MCF 10A (cell line): ENCODE data around the gene ZNF407. TPM values are rescaled to one million over a fixed set of nuclear protein-coding genes. Genes with fewer than 3 reads are reported as not detected.

Source experiments
- BruUV-seq: library from RNA; stranded (reverse); fragments of 400-500 nt; replicated peaks from 2 replicates; lab custom pipeline; 2021; lab: Mats Ljungman, UMichigan
- CTCF ChIA-PET: fragments of 300-600 bp; sonication (Branson Sonifier 250); formaldehyde crosslinking; extraction: SDS; loops from one replicate; lab custom pipeline; 2021; ENCODE audit warnings: antibody characterized with exemption, inconsistent platforms; lab: Yijun Ruan, JAX
- POLR2A ChIA-PET: fragments of 300-600, 350-650 bp; sonication (Branson Sonifier 250); formaldehyde crosslinking; extraction: SDS; loops from one replicate; lab custom pipeline; 2020; ENCODE audit warnings: antibody characterized with exemption, inconsistent platforms; lab: Yijun Ruan, JAX
- DNase-seq: peaks from one replicate; pipeline ENCODE4 v3.0.0-alpha.2; 2018; ENCODE audit not compliant: unreplicated experiment
- H3K27ac Mint-ChIP-seq: one replicate; pipeline ENCODE4 v1.8.0; 2022; ENCODE audit warnings: mild to moderate bottlenecking, low read depth, mixed read lengths; ENCODE audit not compliant: unreplicated experiment
- H3K27me3 Mint-ChIP-seq: one replicate; pipeline ENCODE4 v1.8.0; 2022; ENCODE audit warnings: mixed read lengths; ENCODE audit not compliant: insufficient read depth, unreplicated experiment
- H3K36me3 Mint-ChIP-seq: one replicate; pipeline ENCODE4 v1.8.0; 2022; ENCODE audit warnings: mild to moderate bottlenecking, moderate library complexity, mixed read lengths; ENCODE audit not compliant: insufficient read depth, unreplicated experiment
- H3K4me1 Mint-ChIP-seq: one replicate; pipeline ENCODE4 v1.8.0; 2022; ENCODE audit warnings: mixed read lengths; ENCODE audit not compliant: insufficient read depth, unreplicated experiment
- H3K4me3 Mint-ChIP-seq: one replicate; pipeline ENCODE4 v1.8.0; 2022; ENCODE audit warnings: mild to moderate bottlenecking, moderate library complexity, mixed read lengths; ENCODE audit not compliant: unreplicated experiment
- H3K9me3 Mint-ChIP-seq: one replicate; pipeline ENCODE4 v1.8.0; 2022; ENCODE audit warnings: mixed read lengths; ENCODE audit not compliant: unreplicated experiment
- CTCF ChIP-seq: fragments of 200-600 bp; IDR thresholded peaks from one replicate; pipeline ENCODE4 v1.8.0; 2022; ENCODE audit warnings: antibody characterized with exemption, mild to moderate bottlenecking; ENCODE audit not compliant: unreplicated experiment
- intact Hi-C: fragments of 100-400 bp; cut with micrococcal nuclease; formaldehyde crosslinking; loops from 2 replicates; pipeline ENCODE4 v1.14.1; 2022
- total RNA-seq: library from RNA; stranded (reverse); gene quantifications from 2 replicates; pipeline ENCODE4 v1.2.3, GENCODE V29; 2022

The ZNF407 gene
- total RNA-seq, 1 experiment from 2014 or later, result 9.5 TPM

GRCh38 chr18:74662622-74663021, 65.0 kb downstream of the ZNF407 start:
- H3K9me3 Mint-ChIP-seq, result no peaks in the 10 kb centered on the region

GRCh38 chr18:74665346-74665745, 67.7 kb downstream of the ZNF407 start:
- BruUV-seq, result no TSS peak
- no peak overlapping the region for H3K4me3 Mint-ChIP-seq
- H3K27me3 Mint-ChIP-seq, result no peaks in the 10 kb centered on the region
- no peaks in the 10 kb centered on the region for H3K36me3 Mint-ChIP-seq
- ChIA-PET POLR2A (no interaction called here), CTCF (interaction anchor here (2.7 kb wide), 1 partner anchor 12 kb away, joined by 10 read pairs; no protein-coding TSS in a partner anchor)
- H3K9me3 Mint-ChIP-seq, result no peaks in the 10 kb centered on the region
- no peak for TF ChIP-seq CTCF
- intact Hi-C loops, result no loop called here
- no peaks in the 10 kb centered on the region for H3K4me1 Mint-ChIP-seq
- DNase-seq, result no peak
- H3K27ac Mint-ChIP-seq, result no peak overlapping the region

More at GRCh38 chr18:74662622-74663021, 65.0 kb downstream of the ZNF407 start:
- BruUV-seq, result no TSS peak
- H3K27me3 Mint-ChIP-seq, result no peaks in the 10 kb centered on the region
- H3K4me3 Mint-ChIP-seq, result no peak overlapping the region
- H3K27ac Mint-ChIP-seq, result no peak overlapping the region
- no peak for DNase-seq
- intact Hi-C loops, result no loop called here
- no peak for TF ChIP-seq CTCF
- ChIA-PET CTCF (no interaction called here), POLR2A (interaction anchor here (0.6 kb wide), 1 partner anchor 545 kb away, joined by 3 read pairs; no protein-coding TSS in a partner anchor)
- no peaks in the 10 kb centered on the region for H3K36me3 Mint-ChIP-seq
- no peaks in the 10 kb centered on the region for H3K4me1 Mint-ChIP-seq

GRCh38 chr18:74665905-74666304, 68.2 kb downstream of the ZNF407 start:
- Mint-ChIP-seq H3K27me3 (no peaks in the 10 kb centered on the region), H3K27ac (no peak overlapping the region), H3K4me1 (no peaks in the 10 kb centered on the region), H3K36me3 (no peaks in the 10 kb centered on the region), H3K9me3 (no peaks in the 10 kb centered on the region), H3K4me3 (no peak overlapping the region)
- DNase-seq, result no peak
- TF ChIP-seq CTCF, result no peak
- POLR2A ChIA-PET, result interaction anchor here (0.5 kb wide), 1 partner anchor 330 kb away, joined by 3 read pairs; no protein-coding TSS in a partner anchor
- BruUV-seq, result no TSS peak
- intact Hi-C loops, result no loop called here
- CTCF ChIA-PET, result interaction anchor here (2.7 kb wide), 1 partner anchor 13 kb away, joined by 10 read pairs; no protein-coding TSS in a partner anchor

- POLR2A ChIA-PET, result no interaction called here
These were observed 71.6 kb downstream of the ZNF407 start for GRCh38 chr18:74669136-74669798.

More at GRCh38 chr18:74669136-74669798, 71.6 kb downstream of the ZNF407 start:
- H3K27ac Mint-ChIP-seq, result no peak overlapping the region
- no peak overlapping the region for H3K4me3 Mint-ChIP-seq
- DNase-seq, result no peak
- BruUV-seq, result no TSS peak
- no peaks in the 10 kb centered on the region for H3K27me3 Mint-ChIP-seq
- no peaks in the 10 kb centered on the region for H3K4me1 Mint-ChIP-seq
- intact Hi-C loops, result no loop called here
- CTCF ChIA-PET, result no interaction called here
- no peaks in the 10 kb centered on the region for H3K9me3 Mint-ChIP-seq
- H3K36me3 Mint-ChIP-seq, result no peaks in the 10 kb centered on the region
- TF ChIP-seq CTCF, result no peak
